ENCODE measurements around the gene PTPRZ1. TPM values are rescaled to one million over a fixed set of nuclear protein-coding genes. Genes with fewer than 3 reads are reported as not detected.

PTPRZ1 gene
- total and polyA plus RNA-seq, 2 of the 8 experiments (the other 6 are each of a cell fraction or from before 2014, with no cell fraction given), result 112 to 135 TPM

DNA sequence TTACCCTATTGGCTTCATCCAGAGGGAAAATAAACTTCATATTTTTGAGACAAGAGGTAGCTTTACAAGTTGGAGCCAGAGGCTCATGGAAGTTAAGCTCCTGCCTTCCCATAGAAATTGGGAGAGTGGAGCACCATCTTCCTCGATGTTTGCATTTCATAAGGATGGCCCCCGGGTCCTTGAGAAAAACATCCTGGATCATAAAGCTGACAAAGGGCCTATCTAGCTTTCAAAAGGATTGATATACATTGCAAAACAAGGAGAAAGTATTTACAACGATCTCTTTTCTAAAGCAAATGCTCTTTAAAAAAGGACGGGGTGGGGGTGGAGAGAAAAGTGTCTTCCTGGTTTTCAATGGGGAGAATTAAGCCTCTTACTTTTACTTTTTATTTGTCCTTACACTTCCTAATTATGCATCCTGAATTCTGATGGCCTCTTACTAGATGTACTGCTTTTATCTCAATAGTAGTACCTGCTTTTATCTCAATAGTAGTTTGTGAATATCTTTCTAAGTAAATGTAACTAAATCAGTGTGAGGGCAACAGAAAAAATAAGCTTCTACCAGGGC is 65.6 kb downstream of the PTPRZ1 start (continued):
- TF ChIP-seq TAF7 (optimal IDR thresholded peaks at IDR 0.05; ENCODE audit: borderline replicate concordance, low read depth, low read length) (peak; percentile 21), BACH1 (IDR thresholded peaks at IDR 0.05; ENCODE audit: low read length) (no peak), POLR2AphosphoS5 (IDR thresholded peaks at IDR 0.05; ENCODE audit: low read depth, low read length) (no peak; the same call in 1 of the 2 replicates), SP1 (IDR thresholded peaks at IDR 0.05; ENCODE audit: low read depth, low read length) (peak; percentile 93), SAP30 (IDR thresholded peaks at IDR 0.05; ENCODE audit: insufficient read depth, insufficient replicate concordance, low read length) (no peak)

Data from H1 (cell line).